A673 (cell line): ENCODE results near the gene CNOT6L. TPM values are rescaled to one million over a fixed set of nuclear protein-coding genes. Genes with fewer than 3 reads are reported as not detected.

Source experiments
- BruUV-seq: library from RNA; stranded (reverse); fragments of 400-500 nt; replicated peaks from 2 replicates; lab custom pipeline; 2021; lab: Mats Ljungman, UMichigan
- CTCF ChIA-PET: fragments of 300-600 bp; sonication (Branson Sonifier 250); formaldehyde crosslinking; loops from one replicate; lab custom pipeline; 2022; ENCODE audit warnings: antibody characterized with exemption; lab: Charles Lee
- POLR2A ChIA-PET: fragments of 300-600 bp; sonication (Branson Sonifier 250); formaldehyde crosslinking; loops from one replicate; lab custom pipeline; 2022; ENCODE audit warnings: antibody characterized with exemption; ENCODE audit not compliant: low non-redundant PET; lab: Charles Lee
- DNase-seq: peaks from one replicate; pipeline ENCODE4 v3.0.0-alpha.2; 2015; ENCODE audit warnings: low spot score
- H3K27ac ChIP-seq: fragments of 200-600 bp; sonication (generic); 2 replicates; pipeline ENCODE4 v1.5.1; 2016; ENCODE audit warnings: mixed run types, low read depth, mild to moderate bottlenecking, mixed read lengths, antibody characterized with exemption, low read length; ENCODE audit not compliant: poor library complexity, severe bottlenecking
- H3K27me3 ChIP-seq: fragments of 200-600 bp; sonication (generic); replicated peaks from 2 replicates; pipeline ENCODE4 v1.6.1; 2017; ENCODE audit warnings: mixed run types, low read depth, mild to moderate bottlenecking, mixed read lengths, antibody characterized with exemption, low read length; ENCODE audit not compliant: insufficient read depth, poor library complexity
- H3K36me3 ChIP-seq: fragments of 200-600 bp; sonication (generic); 2 replicates; pipeline ENCODE4 v1.6.1; 2016; ENCODE audit warnings: mixed run types, mild to moderate bottlenecking, mixed read lengths, antibody characterized with exemption, low read length; ENCODE audit not compliant: insufficient read depth, poor library complexity, severe bottlenecking
- H3K4me1 ChIP-seq: fragments of 200-600 bp; sonication (generic); 2 replicates; pipeline ENCODE4 v1.6.1; 2017; ENCODE audit warnings: mixed run types, mild to moderate bottlenecking, mixed read lengths, antibody characterized with exemption, low read length; ENCODE audit not compliant: insufficient read depth, poor library complexity, severe bottlenecking
- H3K4me3 ChIP-seq: fragments of 200-600 bp; sonication (generic); 2 replicates; pipeline ENCODE4 v1.5.1; 2016; ENCODE audit warnings: low read depth, mixed run types, mild to moderate bottlenecking, mixed read lengths, low read length; ENCODE audit not compliant: poor library complexity, severe bottlenecking
- H3K9me3 ChIP-seq: fragments of 200-600 bp; sonication (generic); 2 replicates; pipeline ENCODE4 v1.6.1; 2016; ENCODE audit warnings: mixed run types, low read depth, mild to moderate bottlenecking, mixed read lengths, antibody characterized with exemption, low read length; ENCODE audit not compliant: poor library complexity, severe bottlenecking
- EZH2 ChIP-seq: fragments of 200-600 bp; sonication (generic); IDR thresholded peaks from 2 replicates; pipeline ENCODE4 v1.6.1; 2017; ENCODE audit warnings: borderline replicate concordance, low read depth, mild to moderate bottlenecking, mixed read lengths, antibody characterized with exemption, low read length; ENCODE audit not compliant: poor library complexity, severe bottlenecking
- intact Hi-C: fragments of 100-400 bp; cut with micrococcal nuclease; formaldehyde crosslinking; loops from one replicate; pipeline ENCODE4 v1.10.0; 2022; ENCODE audit not compliant: unreplicated experiment
- total RNA-seq: library from RNA; stranded (reverse); gene quantifications from 2 replicates; pipeline ENCODE4 v1.2.3, GENCODE V29; 2021
- TF ChIP-seq, protein P1 (sequence below): fragments of 300-800, 200-600 bp; sonication (generic); conservative IDR thresholded peaks from 2 replicates; pipeline ENCODE4 v1.5.1; 2017; ENCODE audit warnings: low read depth, mild to moderate bottlenecking, antibody characterized with exemption, low read length, moderate library complexity, mixed read lengths

CNOT6L gene
- total RNA-seq, 1 experiment from 2014 or later = 13.4 TPM

DNA sequence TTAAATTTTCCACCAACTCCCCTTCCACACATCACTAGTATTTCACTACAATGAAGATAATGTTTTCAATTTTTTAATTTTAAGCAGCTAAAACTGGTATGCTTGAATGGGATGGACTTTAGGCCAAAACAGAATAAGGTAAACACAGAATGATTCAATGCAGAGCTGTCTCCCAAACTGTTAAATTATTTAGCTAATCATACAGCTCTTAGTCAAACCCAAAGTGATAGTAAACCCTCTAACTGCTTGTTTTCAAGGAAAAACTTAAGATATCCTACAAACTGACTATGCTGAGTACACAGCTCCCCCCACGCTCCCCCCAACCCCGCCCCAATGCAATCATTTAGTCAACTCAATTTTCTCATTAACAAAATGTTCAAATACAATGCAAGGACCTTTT is 30.2 kb downstream of the CNOT6L start:
- Histone ChIP-seq H3K27me3 (no peaks in the 10 kb centered on the region), H3K4me1 (no peaks in the 10 kb centered on the region), H3K36me3 (no peaks in the 10 kb centered on the region), H3K9me3 (no peaks in the 10 kb centered on the region), H3K27ac (no peak overlapping the region), H3K4me3 (no peak overlapping the region)
- CTCF ChIA-PET = no interaction called here
- no TSS peak for BruUV-seq
- intact Hi-C loops = no loop called here
- DNase-seq = no peak
- POLR2A ChIA-PET = no interaction called here
- TF ChIP-seq EZH2 = no peak
- TF ChIP-seq, protein P1, sequence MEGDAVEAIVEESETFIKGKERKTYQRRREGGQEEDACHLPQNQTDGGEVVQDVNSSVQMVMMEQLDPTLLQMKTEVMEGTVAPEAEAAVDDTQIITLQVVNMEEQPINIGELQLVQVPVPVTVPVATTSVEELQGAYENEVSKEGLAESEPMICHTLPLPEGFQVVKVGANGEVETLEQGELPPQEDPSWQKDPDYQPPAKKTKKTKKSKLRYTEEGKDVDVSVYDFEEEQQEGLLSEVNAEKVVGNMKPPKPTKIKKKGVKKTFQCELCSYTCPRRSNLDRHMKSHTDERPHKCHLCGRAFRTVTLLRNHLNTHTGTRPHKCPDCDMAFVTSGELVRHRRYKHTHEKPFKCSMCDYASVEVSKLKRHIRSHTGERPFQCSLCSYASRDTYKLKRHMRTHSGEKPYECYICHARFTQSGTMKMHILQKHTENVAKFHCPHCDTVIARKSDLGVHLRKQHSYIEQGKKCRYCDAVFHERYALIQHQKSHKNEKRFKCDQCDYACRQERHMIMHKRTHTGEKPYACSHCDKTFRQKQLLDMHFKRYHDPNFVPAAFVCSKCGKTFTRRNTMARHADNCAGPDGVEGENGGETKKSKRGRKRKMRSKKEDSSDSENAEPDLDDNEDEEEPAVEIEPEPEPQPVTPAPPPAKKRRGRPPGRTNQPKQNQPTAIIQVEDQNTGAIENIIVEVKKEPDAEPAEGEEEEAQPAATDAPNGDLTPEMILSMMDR = no peak

DNA sequence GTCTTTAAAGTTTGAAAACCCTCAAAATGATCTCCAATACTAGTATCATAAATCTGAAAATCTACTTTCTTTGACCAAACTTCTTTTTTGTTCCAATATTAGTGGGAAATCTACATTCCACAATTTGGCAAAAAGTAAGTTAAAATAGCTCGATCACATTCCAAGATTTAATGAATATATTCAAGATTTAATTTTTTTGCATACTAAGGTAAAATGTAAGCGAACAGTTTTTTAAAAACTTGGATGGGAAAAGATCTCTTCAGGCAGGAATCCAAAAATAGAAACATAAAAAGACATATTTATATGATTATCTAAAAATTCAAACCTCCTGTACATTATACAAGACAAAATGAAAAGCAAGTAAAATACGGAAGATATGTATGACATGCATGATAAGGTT is 31.2 kb downstream of the CNOT6L start:
- Histone ChIP-seq H3K27me3 (no peaks in the 10 kb centered on the region), H3K9me3 (no peaks in the 10 kb centered on the region), H3K4me1 (no peaks in the 10 kb centered on the region), H3K36me3 (no peaks in the 10 kb centered on the region), H3K4me3 (no peak overlapping the region), H3K27ac (no peak overlapping the region)
- ChIA-PET CTCF (no interaction called here), POLR2A (no interaction called here)
- BruUV-seq = no TSS peak
- TF ChIP-seq, protein P1 = no peak
- TF ChIP-seq EZH2 = no peak
- DNase-seq = no peak
- intact Hi-C loops = no loop called here

GRCh38 chr4:77785669-77786068 is 33.5 kb downstream of the CNOT6L start:
- BruUV-seq = no TSS peak
- H3K27ac ChIP-seq = no peak overlapping the region
- intact Hi-C loops = no loop called here

More at GRCh38 chr4:77785669-77786068, 33.5 kb downstream of the CNOT6L start:
- no peak for DNase-seq
- ChIA-PET POLR2A (no interaction called here), CTCF (no interaction called here)
- no peaks in the 10 kb centered on the region for H3K4me1 ChIP-seq
- no peaks in the 10 kb centered on the region for H3K9me3 ChIP-seq
- TF ChIP-seq EZH2 = no peak
- TF ChIP-seq, protein P1 = no peak
- H3K27me3 ChIP-seq = no peaks in the 10 kb centered on the region
- no peaks in the 10 kb centered on the region for H3K36me3 ChIP-seq
- H3K4me3 ChIP-seq = no peak overlapping the region
